Thymus (tissue), 11 donors: ENCODE results near the gene NPPB. TPM values are rescaled to one million over a fixed set of nuclear protein-coding genes. Genes with fewer than 3 reads are reported as not detected.

Source experiments
- DNase-seq, 9 donors: peaks; one replicate each; pipeline ENCODE4 v3.0.0-alpha.2; 2013; ENCODE audit warnings: low spot score in 9 of 9, low read depth in 6 of 9, missing footprints in 1 of 9
- H3K27ac ChIP-seq, 2 donors: one replicate each; pipeline ENCODE4 v1.5.1; 2013; ENCODE audit warnings: control low read depth in 1 of 2, low read depth in 1 of 2, low read length in 1 of 2, mild to moderate bottlenecking in 1 of 2, moderate library complexity in 1 of 2
- H3K27me3 ChIP-seq, 2 donors: one replicate each; pipeline ENCODE4 v1.5.1; 2013; ENCODE audit warnings: low read length in 1 of 2; ENCODE audit not compliant: control insufficient read depth in 2 of 2, insufficient read depth in 1 of 2
- H3K36me3 ChIP-seq, 2 donors: one replicate each; pipeline ENCODE4 v1.5.1; 2013; ENCODE audit warnings: low read length in 1 of 2, mild to moderate bottlenecking in 1 of 2, moderate library complexity in 1 of 2; ENCODE audit not compliant: control insufficient read depth in 2 of 2, insufficient read depth in 2 of 2
- H3K4me1 ChIP-seq, 2 donors: one replicate each; pipeline ENCODE4 v1.5.1; 2013; ENCODE audit warnings: low read length in 2 of 2; ENCODE audit not compliant: control insufficient read depth in 2 of 2, insufficient read depth in 2 of 2
- H3K4me3 ChIP-seq, 2 donors: one replicate each; pipeline ENCODE4 v1.5.1; 2013; ENCODE audit warnings: low read length in 2 of 2, control low read depth in 1 of 2, mild to moderate bottlenecking in 1 of 2
- H3K9me3 ChIP-seq, 2 donors: one replicate each; pipeline ENCODE4 v1.5.1; 2013; ENCODE audit warnings: low read length in 1 of 2, mild to moderate bottlenecking in 1 of 2; ENCODE audit not compliant: control insufficient read depth in 2 of 2, insufficient read depth in 1 of 2
- whole genome bisulfite sequencing: extraction: QIAGEN DNeasy Blood & Tissue Kit; methylation state at CpG from one replicate; pipeline ENCODE4 v1.1.7; 2013; 5-methylcytosine and 5-hydroxymethylcytosine counted together
- polyA plus RNA-seq: library from polyadenylated mRNA; stranded (reverse); fragments of 200-250 nt; gene quantifications from one replicate; pipeline ENCODE4 v1.2.3, GENCODE V29; 2013
- total RNA-seq: library from RNA; stranded (reverse); fragments of 120-200 nt; gene quantifications from one replicate; pipeline ENCODE4 v1.2.4, GENCODE V29; 2013
- donor health status: healthy.

Gene NPPB
- total and polyA plus RNA-seq, 2 donors: 0.47 to 1.7 TPM

- Histone ChIP-seq H3K36me3 (peaks cover 67 to 79% of the 10 kb centered on the region in 2 donors), H3K4me1 (no peaks in the 10 kb centered on the region), H3K9me3 (no peaks in the 10 kb centered on the region), H3K27me3 (no peaks in the 10 kb centered on the region), H3K27ac (no peak overlapping the region), H3K4me3 (no peak overlapping the region)
- WGBS: 99% methylated on average over 20 of the region's 20 CpGs
- no peak for DNase-seq
These were observed 18.7 kb downstream of the NPPB start for GRCh38 chr1:11839727-11840705.

- DNase-seq: peak; percentile 3 to 71 (median 44)
- H3K4me3 ChIP-seq: no peak overlapping the region
- peaks cover 78 to 86% of the 10 kb centered on the region in 2 donors for H3K36me3 ChIP-seq
- 74% methylated on average over 40 of the region's 40 CpGs for WGBS
- H3K9me3 ChIP-seq: no peaks in the 10 kb centered on the region
- H3K4me1 ChIP-seq: no peaks in the 10 kb centered on the region
- no peaks in the 10 kb centered on the region for H3K27me3 ChIP-seq
- H3K27ac ChIP-seq: no peak overlapping the region
These were observed 20.1 kb downstream of the NPPB start for GRCh38 chr1:11838349-11839272.

- H3K9me3 ChIP-seq: no peaks in the 10 kb centered on the region
- no peaks in the 10 kb centered on the region for H3K4me1 ChIP-seq
- peaks cover 85 to 91% of the 10 kb centered on the region in 2 donors for H3K36me3 ChIP-seq
- no peak overlapping the region for H3K4me3 ChIP-seq
- 97% methylated on average over 11 of the region's 11 CpGs for WGBS
- DNase-seq: no peak
- no peak overlapping the region for H3K27ac ChIP-seq
- H3K27me3 ChIP-seq: no peaks in the 10 kb centered on the region
These were observed 20.9 kb downstream of the NPPB start for GRCh38 chr1:11837767-11838348.

- no peak for DNase-seq
These were observed 21.6 kb downstream of the NPPB start for GRCh38 chr1:11836955-11837766.

GRCh38 chr1:11835441-11836225 lies 23.1 kb downstream of the NPPB start:
- Histone ChIP-seq H3K4me3 (no peak overlapping the region), H3K36me3 (peaks cover 79 to 85% of the 10 kb centered on the region in 2 donors), H3K27me3 (no peaks in the 10 kb centered on the region), H3K27ac (no peak overlapping the region), H3K4me1 (no peaks in the 10 kb centered on the region), H3K9me3 (no peaks in the 10 kb centered on the region)
- 98% methylated on average over 28 of the region's 28 CpGs for WGBS
- DNase-seq: no peak

More at GRCh38 chr1:11836955-11837766, 21.6 kb downstream of the NPPB start:
- H3K36me3 ChIP-seq: peaks cover 82 to 94% of the 10 kb centered on the region in 2 donors
- H3K4me1 ChIP-seq: no peaks in the 10 kb centered on the region
- no peaks in the 10 kb centered on the region for H3K27me3 ChIP-seq
- 98% methylated on average over 36 of the region's 36 CpGs for WGBS
- no peak overlapping the region for H3K27ac ChIP-seq
- no peak overlapping the region for H3K4me3 ChIP-seq
- no peaks in the 10 kb centered on the region for H3K9me3 ChIP-seq

- WGBS: 97% methylated on average over 13 of the region's 13 CpGs
- no peak for DNase-seq
These were observed 24.8 kb downstream of the NPPB start for GRCh38 chr1:11833900-11834299.

GRCh38 chr1:11833497-11833896 lies 25.2 kb downstream of the NPPB start:
- H3K4me1 ChIP-seq: no peaks in the 10 kb centered on the region
- no peak overlapping the region for H3K4me3 ChIP-seq
- no peaks in the 10 kb centered on the region for H3K9me3 ChIP-seq
- H3K27me3 ChIP-seq: no peaks in the 10 kb centered on the region
- DNase-seq: no peak
- WGBS: 96% methylated on average over 8 of the region's 8 CpGs
- peaks cover 80 to 81% of the 10 kb centered on the region in 2 donors for H3K36me3 ChIP-seq
- H3K27ac ChIP-seq: no peak overlapping the region

More at GRCh38 chr1:11833900-11834299, 24.8 kb downstream of the NPPB start:
- no peaks in the 10 kb centered on the region for H3K27me3 ChIP-seq
- H3K4me1 ChIP-seq: no peaks in the 10 kb centered on the region
- peaks cover 79 to 81% of the 10 kb centered on the region in 2 donors for H3K36me3 ChIP-seq
- no peaks in the 10 kb centered on the region for H3K9me3 ChIP-seq
- H3K27ac ChIP-seq: no peak overlapping the region
- H3K4me3 ChIP-seq: no peak overlapping the region
